Osteoblast (primary cell): ENCODE measurements around the gene P2RX4. TPM values are rescaled to one million over a fixed set of nuclear protein-coding genes. Genes with fewer than 3 reads are reported as not detected.
"Not testable (repeated sequence)": the region's sequence is repeated elsewhere in the genome, so short reads cannot be mapped to it uniquely, and the experiment has no call there.

Source experiments
- DNase-seq: peaks from one replicate; pipeline ENCODE4 v3.0.0; 2011; ENCODE audit warnings: low spot score, mixed read lengths; ENCODE audit not compliant: insufficient read length; ENCODE audit errors: missing footprints
- H2AFZ ChIP-seq: 2 replicates; pipeline ENCODE4 v1.6.0; 2011; ENCODE audit warnings: mild to moderate bottlenecking, low read length
- H3K27ac ChIP-seq: 2 replicates; pipeline ENCODE4 v1.5.1; 2011; ENCODE audit warnings: mild to moderate bottlenecking, low read depth, low read length, moderate library complexity
- H3K27me3 ChIP-seq: 2 replicates; pipeline ENCODE4 v1.6.0; 2012; ENCODE audit warnings: mild to moderate bottlenecking, control low read depth, inconsistent platforms, low read length, moderate library complexity; ENCODE audit not compliant: insufficient read depth
- H3K36me3 ChIP-seq: 2 replicates; pipeline ENCODE4 v1.5.1; 2011; ENCODE audit warnings: mild to moderate bottlenecking, low read length, control low read depth, moderate library complexity; ENCODE audit not compliant: insufficient read depth
- H3K4me1 ChIP-seq: 2 replicates; pipeline ENCODE4 v1.5.1; 2011; ENCODE audit warnings: mild to moderate bottlenecking, low read length, control low read depth, moderate library complexity; ENCODE audit not compliant: insufficient read depth
- H3K4me2 ChIP-seq: 2 replicates; pipeline ENCODE4 v1.6.0; 2011; ENCODE audit warnings: mild to moderate bottlenecking, low read length; ENCODE audit not compliant: insufficient read depth
- H3K4me3 ChIP-seq: fragments of 200-600 bp; sonication (generic); 3 replicates; pipeline ENCODE4 v1.5.1; 2012; ENCODE audit warnings: mild to moderate bottlenecking, low read length, inconsistent platforms; ENCODE audit not compliant: insufficient read depth
- H3K79me2 ChIP-seq: 2 replicates; pipeline ENCODE4 v1.6.0; 2012; ENCODE audit warnings: mild to moderate bottlenecking, low read length, control low read depth, inconsistent platforms; ENCODE audit not compliant: insufficient read depth
- H3K9me3 ChIP-seq: 2 replicates; pipeline ENCODE4 v1.5.1; 2011; ENCODE audit warnings: low read depth, low read length, control low read depth
- H4K20me1 ChIP-seq: 2 replicates; pipeline ENCODE4 v1.6.0; 2012; ENCODE audit warnings: mild to moderate bottlenecking, low read length, control low read depth; ENCODE audit not compliant: insufficient read depth
- CTCF ChIP-seq: IDR thresholded peaks from 2 replicates; pipeline ENCODE4 v1.5.1; 2011; ENCODE audit warnings: mild to moderate bottlenecking, low read depth, low read length, moderate library complexity; ENCODE audit errors: extremely low read depth
- total RNA-seq: library from RNA; depleted of rRNA; stranded (reverse); fragments of >200 nt; gene quantifications from 2 replicates; pipeline ENCODE4 v1.2.3, GENCODE V29; 2012

Gene P2RX4
- total RNA-seq, 1 donor: 23.5 TPM

- no peak for DNase-seq
- Histone ChIP-seq H3K36me3 (peaks cover 71% of the 10 kb centered on the region), H3K9me3 (no peaks in the 10 kb centered on the region), H3K4me2 (no peak overlapping the region), H3K27me3 (no peaks in the 10 kb centered on the region), H4K20me1 (no peaks in the 10 kb centered on the region), H3K4me3 (no peak overlapping the region), H3K4me1 (no peaks in the 10 kb centered on the region), H3K79me2 (no peaks in the 10 kb centered on the region), H2AFZ (no peak overlapping the region), H3K27ac (no peak overlapping the region)
- TF ChIP-seq CTCF: no peak
Observed at GRCh38 chr12:121251838-121252237, 41.9 kb downstream of the P2RX4 start.

DNA sequence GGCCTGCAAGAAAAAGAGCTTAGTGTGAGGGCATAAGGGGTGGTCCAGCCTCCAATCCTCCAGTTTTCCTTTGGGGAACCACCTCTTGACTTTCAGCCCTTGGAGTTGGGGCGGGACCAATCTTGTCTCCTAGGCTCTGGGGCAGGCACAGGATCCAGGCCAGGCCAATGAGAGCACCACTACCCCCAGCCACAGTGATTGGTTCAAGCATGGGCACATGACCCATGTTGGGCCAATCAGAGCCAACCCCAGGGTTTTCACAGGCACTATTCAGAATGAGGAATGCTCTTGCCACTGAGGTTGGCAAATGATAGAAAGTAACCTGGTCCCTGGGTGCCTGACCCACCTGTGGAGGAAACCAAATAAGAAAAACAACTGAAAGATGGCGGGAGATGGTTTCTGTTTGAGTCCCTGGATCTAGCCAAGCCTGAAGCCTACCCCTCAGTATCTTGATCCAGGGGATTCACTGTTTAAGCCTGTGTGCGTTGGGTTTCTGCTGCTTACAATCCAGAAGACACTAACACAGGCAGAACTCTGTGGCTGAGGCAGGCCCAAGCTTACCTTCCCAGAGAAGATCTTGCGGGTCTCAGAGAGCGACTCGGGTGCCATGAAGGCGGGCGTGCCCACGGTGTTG, 42.9 kb downstream of the P2RX4 start:
- Histone ChIP-seq H3K36me3 (peaks cover 69% of the 10 kb centered on the region), H3K4me2 (no peak overlapping the region), H3K9me3 (no peaks in the 10 kb centered on the region), H3K79me2 (no peaks in the 10 kb centered on the region), H3K27me3 (no peaks in the 10 kb centered on the region), H4K20me1 (no peaks in the 10 kb centered on the region), H3K4me1 (no peaks in the 10 kb centered on the region), H3K27ac (no peak overlapping the region), H3K4me3 (no peak overlapping the region), H2AFZ (no peak overlapping the region)
- DNase-seq: no peak
- TF ChIP-seq CTCF: no peak

DNA sequence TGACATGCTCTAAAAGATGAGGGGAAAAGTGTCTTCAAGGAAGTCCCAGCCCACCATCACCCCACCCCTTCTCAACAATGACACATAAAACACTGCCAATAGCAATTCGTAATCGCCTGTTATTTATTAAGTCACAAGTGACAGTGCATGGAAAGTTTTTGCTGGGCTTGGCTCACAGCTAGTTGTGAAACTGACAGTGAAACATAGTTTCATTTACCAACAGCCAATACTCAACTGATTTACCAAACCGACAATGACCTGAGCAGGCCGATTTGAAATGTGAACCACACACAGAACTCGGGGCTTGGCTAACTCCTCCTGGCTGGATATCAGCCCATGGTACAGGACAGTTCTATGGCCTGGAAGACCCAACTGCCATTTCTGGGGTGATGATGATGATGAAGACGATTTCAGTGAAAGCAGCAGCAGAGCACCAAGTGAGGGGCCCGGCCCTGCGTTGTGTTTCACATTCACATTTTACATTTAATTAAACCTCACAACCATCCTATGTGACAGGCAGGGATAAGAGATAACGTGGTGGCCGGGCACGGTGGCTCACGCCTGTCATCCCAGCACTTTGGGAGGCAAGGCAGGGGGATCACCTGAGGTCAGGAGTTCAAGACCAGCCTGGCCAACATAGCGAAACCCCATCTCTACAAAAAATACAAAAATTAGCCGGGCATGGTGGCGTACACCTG, 43.9 kb downstream of the P2RX4 start:
- H3K36me3 ChIP-seq: peaks cover 60% of the 10 kb centered on the region
- H3K79me2 ChIP-seq: no peaks in the 10 kb centered on the region
- no peaks in the 10 kb centered on the region for H3K27me3 ChIP-seq
- TF ChIP-seq CTCF: no peak
- H3K4me2 ChIP-seq: no peak overlapping the region
- no peak for DNase-seq
- H3K9me3 ChIP-seq: no peaks in the 10 kb centered on the region
- no peaks in the 10 kb centered on the region for H3K4me1 ChIP-seq
- H2AFZ ChIP-seq: no peak overlapping the region
- H3K27ac ChIP-seq: no peak overlapping the region
- no peaks in the 10 kb centered on the region for H4K20me1 ChIP-seq
- no peak overlapping the region for H3K4me3 ChIP-seq

DNA sequence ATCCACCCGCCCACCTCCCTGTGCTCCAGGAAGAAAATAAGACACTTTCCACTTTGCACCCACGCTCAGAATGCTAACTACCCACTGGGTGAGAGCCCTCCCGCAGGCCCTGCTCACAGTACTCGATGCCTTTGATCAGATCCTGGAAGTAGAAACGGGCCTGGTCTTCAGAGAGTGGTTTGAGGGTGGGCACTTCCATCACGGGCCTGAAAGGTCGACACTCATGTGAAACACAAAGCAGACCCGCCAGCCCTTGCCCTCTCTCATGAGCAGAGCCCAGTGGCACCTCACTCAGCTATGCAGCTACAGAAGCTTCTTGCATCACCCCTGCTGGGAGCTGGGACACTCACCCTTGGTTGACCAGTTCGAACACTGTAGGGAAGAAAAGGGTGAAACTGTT, 45.5 kb downstream of the P2RX4 start:
- no peaks in the 10 kb centered on the region for H3K79me2 ChIP-seq
- H4K20me1 ChIP-seq: no peaks in the 10 kb centered on the region
- no peaks in the 10 kb centered on the region for H3K4me1 ChIP-seq
- H3K27ac ChIP-seq: no peak overlapping the region
- no peak overlapping the region for H3K4me3 ChIP-seq
- H3K36me3 ChIP-seq: peaks cover 61% of the 10 kb centered on the region
- no peak overlapping the region for H2AFZ ChIP-seq
- no peaks in the 10 kb centered on the region for H3K9me3 ChIP-seq
- no peak for DNase-seq
- no peak for TF ChIP-seq CTCF
- H3K4me2 ChIP-seq: no peak overlapping the region
- H3K27me3 ChIP-seq: no peaks in the 10 kb centered on the region

GRCh38 chr12:121257704-121258449, 47.9 kb downstream of the P2RX4 start:
- H3K36me3 ChIP-seq: peaks cover 46% of the 10 kb centered on the region
- not testable (repeated sequence) for H3K4me3 ChIP-seq, H2AFZ ChIP-seq, H3K27me3 ChIP-seq, H4K20me1 ChIP-seq, H3K4me1 ChIP-seq, H3K79me2 ChIP-seq, DNase-seq, H3K9me3 ChIP-seq, H3K27ac ChIP-seq, H3K4me2 ChIP-seq
